Measurements from ENCODE around the gene DNTTIP2. TPM values are rescaled to one million over a fixed set of nuclear protein-coding genes. Genes with fewer than 3 reads are reported as not detected.

DNTTIP2 gene
- total RNA-seq, 2 experiments from 2014 or later, result 39.7 to 67.6 TPM

- peak overlapping the region; percentile 90 for H2AFZ ChIP-seq (ENCODE audit: low read length)
- DNase-seq (ENCODE audit: low spot score), result no peak
- no peaks in the 10 kb centered on the region for H3K36me3 ChIP-seq (ENCODE audit: insufficient read depth, low read length)
- H3K4me2 ChIP-seq (ENCODE audit: low read length), result peak overlapping the region; percentile 84
- H3K27ac ChIP-seq (ENCODE audit: low read depth, low read length, poor library complexity, severe bottlenecking), result no peak overlapping the region
- ChIA-PET POLR2A (interaction anchor here (0.6 to 1.3 kb wide), 13 partner anchors 13 to 1244 kb away, joined by 3 to 8 read pairs (median 3); no protein-coding TSS in a partner anchor), CTCF (ENCODE audit: unreplicated experiment) (interaction anchor here (0.7 kb wide), 1 partner anchor 65 kb away, joined by 3 read pairs; no protein-coding TSS in a partner anchor)
- H3K9me2 ChIP-seq (ENCODE audit: insufficient read depth, low read length), result no peaks in the 10 kb centered on the region
- peaks cover 34% of the 10 kb centered on the region for H3K4me1 ChIP-seq (ENCODE audit: insufficient read depth, low read length, poor library complexity, severe bottlenecking)
- H3K4me3 ChIP-seq (ENCODE audit: low read depth, low read length, poor library complexity, severe bottlenecking), result peak overlapping the region; percentile 96
- BruUV-seq (replicated peaks), result no TSS peak
- peaks cover 36% of the 10 kb centered on the region for H3K79me2 ChIP-seq (ENCODE audit: insufficient read depth, low read depth, low read length)
- intact Hi-C loops (cut with micrococcal nuclease; ENCODE audit: unreplicated experiment), result no loop called here
- H3K9me3 ChIP-seq (ENCODE audit: low read length), result no peaks in the 10 kb centered on the region
- no peak for TF ChIP-seq EZH2phosphoT487 (IDR thresholded peaks at IDR 0.05; ENCODE audit: borderline replicate concordance, low read depth, low read length)
- no peak for TF ChIP-seq CTCF (conservative IDR thresholded peaks at IDR 0.05; ENCODE audit: low read length)
- H4K20me1 ChIP-seq (ENCODE audit: insufficient read depth, low read length), result no peaks in the 10 kb centered on the region
These were observed 31.3 kb upstream of the DNTTIP2 start for GRCh38 chr1:93910305-93910704.

DNA sequence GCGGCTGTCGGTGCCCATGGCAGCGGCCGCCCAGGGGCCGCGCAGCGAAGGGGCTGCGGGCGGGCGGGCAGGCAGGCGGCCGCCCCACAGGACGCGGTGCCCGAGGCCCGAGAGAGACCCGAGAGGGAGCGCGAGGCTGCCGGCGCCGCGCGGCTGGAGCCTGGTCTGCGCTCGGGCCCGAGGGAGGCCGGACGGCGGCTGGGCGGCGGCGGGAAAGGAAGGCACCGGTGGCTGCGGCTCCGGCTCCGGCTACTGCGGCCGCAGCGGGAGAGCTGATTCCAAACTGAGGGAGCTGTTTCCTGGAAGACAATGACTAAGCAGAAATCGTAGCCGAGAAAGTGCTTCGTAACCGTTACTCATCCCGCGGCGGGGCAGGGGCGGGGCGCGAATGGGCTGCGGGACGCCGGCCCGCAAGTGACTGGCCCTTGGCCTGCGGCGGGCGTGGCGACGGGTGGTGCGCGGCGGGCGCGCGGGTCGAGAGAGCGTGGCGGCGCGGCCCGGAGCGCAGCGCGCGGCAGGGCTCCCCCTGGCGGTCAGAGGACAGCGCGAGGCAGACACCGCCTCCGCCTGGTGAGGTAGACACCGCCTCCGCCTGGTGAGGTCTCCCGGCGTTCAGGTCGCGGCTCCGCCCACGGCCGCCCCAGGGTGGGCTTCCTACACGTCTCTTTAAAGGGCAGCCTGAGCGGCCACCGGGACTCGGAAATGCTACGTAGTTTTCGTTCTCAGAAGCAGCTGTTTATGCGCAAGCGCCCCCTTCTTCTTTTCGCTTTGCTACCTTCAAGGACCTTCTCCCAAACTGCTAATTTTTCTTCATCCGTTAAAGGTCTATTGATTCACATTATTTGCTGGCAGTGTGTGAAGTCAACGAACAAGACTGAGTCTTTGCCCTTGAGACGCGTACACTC lies 30.4 kb upstream of the DNTTIP2 start, which contains the start of gene GCLM:
Gene GCLM, minus strand, starts transcription at position 285 of the 905 bp plus-strand sequence. Its CDS starts 267 bp downstream, at position 18.
- TF ChIP-seq CTCF (conservative IDR thresholded peaks at IDR 0.05; ENCODE audit: low read length) (peak; percentile 82), EZH2phosphoT487 (IDR thresholded peaks at IDR 0.05; ENCODE audit: borderline replicate concordance, low read depth, low read length) (no peak)
- Histone ChIP-seq H4K20me1 (ENCODE audit: insufficient read depth, low read length) (no peaks in the 10 kb centered on the region), H3K4me3 (ENCODE audit: low read depth, low read length, poor library complexity, severe bottlenecking) (peak within 1 kb of the TSS; percentile 96), H3K79me2 (ENCODE audit: insufficient read depth, low read depth, low read length) (peaks cover 45% of the 10 kb centered on the region), H3K27ac (ENCODE audit: low read depth, low read length, poor library complexity, severe bottlenecking) (peak within 1 kb of the TSS; percentile 39), H3K9me2 (ENCODE audit: insufficient read depth, low read length) (no peaks in the 10 kb centered on the region), H2AFZ (ENCODE audit: low read length) (peak within 1 kb of the TSS; percentile 90), H3K36me3 (ENCODE audit: insufficient read depth, low read length) (no peaks in the 10 kb centered on the region), H3K9me3 (ENCODE audit: low read length) (no peaks in the 10 kb centered on the region), H3K4me2 (ENCODE audit: low read length) (peak within 1 kb of the TSS; percentile 84), H3K4me1 (ENCODE audit: insufficient read depth, low read length, poor library complexity, severe bottlenecking) (peaks cover 43% of the 10 kb centered on the region)
- ChIA-PET CTCF (ENCODE audit: unreplicated experiment) (interaction anchor here (0.6 kb wide), 1 partner anchor 67 kb away, joined by 3 read pairs; no protein-coding TSS in a partner anchor), POLR2A (interaction anchor here (0.6 to 1.3 kb wide), 9 partner anchors 23 to 1690 kb away, joined by 3 to 9 read pairs (median 3); no protein-coding TSS in a partner anchor)
- intact Hi-C loops (cut with micrococcal nuclease; ENCODE audit: unreplicated experiment), result loop anchor here (1.0 to 2.0 kb wide), 4 partner anchors 31 to 1611 kb away; partner anchors contain the start of genes ABCD3, DNTTIP2, GLMN and RPAP2
- no TSS peak for BruUV-seq (replicated peaks)
- peak; percentile 93 for DNase-seq (ENCODE audit: low spot score)
